Endothelial cell of umbilical vein (primary cell): ENCODE measurements around the gene DLG5. TPM values are rescaled to one million over a fixed set of nuclear protein-coding genes. Genes with fewer than 3 reads are reported as not detected.

ENCODE experiments used
- BruUV-seq: library from RNA; stranded (reverse); fragments of 400-500 nt; replicated peaks from 2 replicates; lab custom pipeline; 2021; lab: Mats Ljungman, UMichigan
- CTCF ChIA-PET: fragments of 300-600, 350-600 bp; sonication (Branson Sonifier 250); formaldehyde crosslinking; loops from one replicate; lab custom pipeline; 2021; ENCODE audit warnings: antibody characterized with exemption, inconsistent platforms; lab: Charles Lee
- POLR2A ChIA-PET: fragments of 300-600, 350-600 bp; sonication (Branson Sonifier 250); formaldehyde crosslinking; loops from one replicate; lab custom pipeline; 2021; ENCODE audit warnings: antibody characterized with exemption, inconsistent platforms; lab: Charles Lee
- DNase-seq: peaks from one replicate; pipeline ENCODE4 v3.0.0-alpha.2; 2011; ENCODE audit warnings: low read depth, low spot score
- FAIRE-seq: peaks from 2 replicates; lab custom pipeline; 2011; peaks lifted over from hg19 to GRCh38; lab: Jason Lieb, UNC
- H2AFZ ChIP-seq: 2 replicates; pipeline ENCODE4 v1.6.0; 2012; ENCODE audit warnings: low read depth, low read length, control low read depth, inconsistent platforms
- H3K27ac ChIP-seq: 2 replicates; pipeline ENCODE4 v1.5.1; 2011; ENCODE audit warnings: low read depth, mild to moderate bottlenecking, control low read depth, low read length, moderate library complexity; ENCODE audit not compliant: insufficient read depth
- H3K27me3 ChIP-seq, 2 experiments: 2 replicates each; pipeline versions ENCODE4 v1.6.0 to v1.6.1; 2011; ENCODE audit warnings: low read length in 2 of 2, mixed read lengths in 1 of 2; ENCODE audit not compliant: control insufficient read depth in 2 of 2, insufficient read depth in 2 of 2
- H3K36me3 ChIP-seq, 2 experiments: 2 replicates in 1 of 2; 3 replicates in 1 of 2; pipeline ENCODE4 v1.5.1; 2011; ENCODE audit warnings: low read length in 2 of 2, mild to moderate bottlenecking in 1 of 2, moderate library complexity in 1 of 2; ENCODE audit not compliant: control insufficient read depth in 2 of 2, insufficient read depth in 2 of 2; ENCODE audit errors: extremely low read depth in 1 of 2
- H3K4me1 ChIP-seq: 3 replicates; pipeline ENCODE4 v1.5.1; 2011; ENCODE audit warnings: mild to moderate bottlenecking, low read length; ENCODE audit not compliant: control insufficient read depth, insufficient read depth; ENCODE audit errors: extremely low read depth
- H3K4me2 ChIP-seq: 2 replicates; pipeline ENCODE4 v1.6.1; 2011; ENCODE audit warnings: low read length, control low read depth, mixed read lengths; ENCODE audit not compliant: insufficient read depth
- H3K4me3 ChIP-seq, 3 experiments: fragments of 200-600 bp in 1 of 3; sonication (generic), shearing (Covaris generic) in 1 of 3; replicated peaks in 1 of 3; 2 replicates each; pipeline ENCODE4 v1.5.1; 2011 to 2016; ENCODE audit warnings: control low read depth in 3 of 3, low read length in 3 of 3, mild to moderate bottlenecking in 2 of 3, inconsistent platforms in 1 of 3, low read depth in 1 of 3, moderate library complexity in 1 of 3; ENCODE audit not compliant: insufficient read depth in 1 of 3
- H3K79me2 ChIP-seq: 2 replicates; pipeline ENCODE4 v1.6.0; 2012; ENCODE audit warnings: low read length, inconsistent platforms; ENCODE audit not compliant: control insufficient read depth, insufficient read depth
- H3K9ac ChIP-seq: replicated peaks from 2 replicates; pipeline ENCODE3; 2011; ENCODE audit warnings: low read length, control low read depth; ENCODE audit not compliant: insufficient read depth; ENCODE audit errors: extremely low read depth
- H3K9me1 ChIP-seq: replicated peaks from 3 replicates; pipeline ENCODE4 v1.6.0; 2011; ENCODE audit warnings: mild to moderate bottlenecking, low read length; ENCODE audit not compliant: control insufficient read depth, insufficient read depth; ENCODE audit errors: extremely low read depth
- H3K9me3 ChIP-seq: replicated peaks from 2 replicates; pipeline ENCODE4 v1.5.1; 2012; ENCODE audit warnings: low read length, inconsistent platforms; ENCODE audit not compliant: control insufficient read depth, insufficient read depth
- H4K20me1 ChIP-seq: replicated peaks from 2 replicates; pipeline ENCODE3; 2011; ENCODE audit warnings: mild to moderate bottlenecking, low read length; ENCODE audit not compliant: control insufficient read depth, insufficient read depth; ENCODE audit errors: extremely low read depth
- EZH2 ChIP-seq: IDR thresholded peaks from 2 replicates; pipeline ENCODE4 v1.6.1; 2012; ENCODE audit warnings: borderline replicate concordance, low read depth, mild to moderate bottlenecking, moderate library complexity, low read length, inconsistent platforms; ENCODE audit not compliant: severe bottlenecking
- FOS ChIP-seq: IDR thresholded peaks from 2 replicates; pipeline ENCODE4 v1.6.1; 2011; ENCODE audit warnings: mild to moderate bottlenecking, low read length, moderate library complexity, borderline replicate concordance; ENCODE audit not compliant: insufficient read depth
- GATA2 ChIP-seq: IDR thresholded peaks from 2 replicates; pipeline ENCODE4 v1.7.0; 2011; ENCODE audit warnings: low read depth, mild to moderate bottlenecking, moderate library complexity, mixed read lengths, low read length; ENCODE audit not compliant: insufficient read length, insufficient read depth
- JUN ChIP-seq: IDR thresholded peaks from 2 replicates; pipeline ENCODE4 v1.6.1; 2011; ENCODE audit warnings: borderline replicate concordance, low read depth; ENCODE audit not compliant: insufficient read length, insufficient read depth
- MYC ChIP-seq: IDR thresholded peaks from one replicate; pipeline ENCODE4 v1.6.1; 2011; ENCODE audit warnings: mild to moderate bottlenecking, low read depth, low read length
- POLR2A ChIP-seq: IDR thresholded peaks from 2 replicates; pipeline ENCODE4 v1.6.1; 2012; ENCODE audit warnings: low read depth, mild to moderate bottlenecking, control low read depth, low read length
- POLR2AphosphoS5 ChIP-seq: IDR thresholded peaks from 2 replicates; pipeline ENCODE4 v1.6.1; 2012; ENCODE audit warnings: low read depth, mild to moderate bottlenecking, control low read depth, low read length, moderate library complexity; ENCODE audit not compliant: insufficient read depth
- dilution Hi-C: fragments of 300-500 bp; cut with MboI; formaldehyde crosslinking; loops from one replicate; pipeline ENCODE4 v1.15.0; 2019; ENCODE audit warnings: low sequenced_read_pairs; ENCODE audit not compliant: extremely low pct_ligation_motif_present
- intact Hi-C: fragments of 100-400 bp; cut with micrococcal nuclease; formaldehyde crosslinking; loops from one replicate; pipeline ENCODE4 v1.10.0; 2022
- polyA plus RNA-seq, 4 experiments: library from polyadenylated mRNA; depleted of rRNA in 3 of 4; stranded (reverse) in 3 of 4; unstranded in 1 of 4; fragments of >200 nt; gene quantifications; 2 replicates each; pipeline versions ENCODE4 v1.2.1 to v1.2.3, GENCODE V29; 2011 to 2012; ENCODE audit warnings: missing spikeins in 1 of 4
- total RNA-seq: library from RNA; stranded (reverse); gene quantifications from 2 replicates; pipeline ENCODE4 v1.2.3, GENCODE V29; 2021
- TF ChIP-seq, protein P1 (sequence below), 2 donors: IDR thresholded peaks; 1 replicate in 1 of 2; 2 replicates in 1 of 2; pipeline ENCODE4 v1.5.1; 2011; ENCODE audit warnings: low read length in 2 of 2, mild to moderate bottlenecking in 2 of 2, moderate library complexity in 2 of 2, control low read depth in 1 of 2, inconsistent platforms in 1 of 2, low read depth in 1 of 2; ENCODE audit not compliant: insufficient read depth in 1 of 2; ENCODE audit errors: extremely low read depth in 1 of 2
- TF ChIP-seq, protein P2 (sequence below): IDR thresholded peaks from 2 replicates; pipeline ENCODE4 v1.6.1; 2011; ENCODE audit not compliant: insufficient read depth, insufficient read length

Gene DLG5
- total and polyA plus RNA-seq, 2 donors (not counting 3 experiments of a cell fraction or from before 2014, with no cell fraction given): 12.3 to 24.9 TPM

DNA sequence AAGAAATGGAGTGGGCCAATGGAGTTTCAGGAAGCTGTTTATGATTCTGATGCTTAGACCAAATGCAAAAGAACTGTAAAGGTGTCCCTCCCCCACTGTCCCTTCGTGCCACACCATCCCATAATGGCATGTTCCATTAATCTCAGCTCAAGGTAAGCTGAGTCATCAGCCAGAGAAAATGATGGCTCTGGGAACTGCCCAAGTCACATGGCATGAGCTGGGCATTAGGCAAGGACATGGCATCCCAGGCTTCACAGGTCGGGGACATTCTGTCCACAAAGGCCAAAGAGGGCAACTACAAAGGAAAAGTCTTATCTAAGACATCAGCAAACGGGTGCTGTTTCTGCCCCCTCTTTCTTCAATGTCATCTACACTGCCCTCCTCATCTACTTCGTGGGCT is 44.9 kb downstream of the DLG5 start:
- H3K79me2 ChIP-seq: no peaks in the 10 kb centered on the region
- FAIRE-seq: no peak
- no peak for DNase-seq
- no peaks in the 10 kb centered on the region for H4K20me1 ChIP-seq
- H3K4me1 ChIP-seq: peaks cover 15% of the 10 kb centered on the region
- H2AFZ ChIP-seq: no peak overlapping the region
- H3K9me3 ChIP-seq: no peaks in the 10 kb centered on the region
- no peaks in the 10 kb centered on the region for H3K36me3 ChIP-seq
- TF ChIP-seq POLR2A (no peak), GATA2 (no peak), EZH2 (no peak), MYC (no peak), FOS (no peak), JUN (no peak), POLR2AphosphoS5 (no peak)
- TF ChIP-seq, protein P1, sequence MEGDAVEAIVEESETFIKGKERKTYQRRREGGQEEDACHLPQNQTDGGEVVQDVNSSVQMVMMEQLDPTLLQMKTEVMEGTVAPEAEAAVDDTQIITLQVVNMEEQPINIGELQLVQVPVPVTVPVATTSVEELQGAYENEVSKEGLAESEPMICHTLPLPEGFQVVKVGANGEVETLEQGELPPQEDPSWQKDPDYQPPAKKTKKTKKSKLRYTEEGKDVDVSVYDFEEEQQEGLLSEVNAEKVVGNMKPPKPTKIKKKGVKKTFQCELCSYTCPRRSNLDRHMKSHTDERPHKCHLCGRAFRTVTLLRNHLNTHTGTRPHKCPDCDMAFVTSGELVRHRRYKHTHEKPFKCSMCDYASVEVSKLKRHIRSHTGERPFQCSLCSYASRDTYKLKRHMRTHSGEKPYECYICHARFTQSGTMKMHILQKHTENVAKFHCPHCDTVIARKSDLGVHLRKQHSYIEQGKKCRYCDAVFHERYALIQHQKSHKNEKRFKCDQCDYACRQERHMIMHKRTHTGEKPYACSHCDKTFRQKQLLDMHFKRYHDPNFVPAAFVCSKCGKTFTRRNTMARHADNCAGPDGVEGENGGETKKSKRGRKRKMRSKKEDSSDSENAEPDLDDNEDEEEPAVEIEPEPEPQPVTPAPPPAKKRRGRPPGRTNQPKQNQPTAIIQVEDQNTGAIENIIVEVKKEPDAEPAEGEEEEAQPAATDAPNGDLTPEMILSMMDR (IDR thresholded peaks at IDR 0.05; ENCODE audit: extremely low read depth in 1 of 2, insufficient read depth in 1 of 2, low read depth in 1 of 2, low read length in 2 of 2): no peak
- TF ChIP-seq, protein P2, sequence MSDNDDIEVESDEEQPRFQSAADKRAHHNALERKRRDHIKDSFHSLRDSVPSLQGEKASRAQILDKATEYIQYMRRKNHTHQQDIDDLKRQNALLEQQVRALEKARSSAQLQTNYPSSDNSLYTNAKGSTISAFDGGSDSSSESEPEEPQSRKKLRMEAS: no peak
- H3K9me1 ChIP-seq: no peaks in the 10 kb centered on the region
- no TSS peak for BruUV-seq
- intact Hi-C loops (no loop called here), dilution Hi-C loops (no loop called here)
- ChIA-PET POLR2A (no interaction called here), CTCF (no interaction called here)
- H3K27me3 ChIP-seq: no peaks in the 10 kb centered on the region
- no peak overlapping the region for H3K27ac ChIP-seq
- H3K4me3 ChIP-seq: no peak overlapping the region
- no peak overlapping the region for H3K4me2 ChIP-seq
- no peak overlapping the region for H3K9ac ChIP-seq
